Kidney (tissue), 14 donors: ENCODE measurements around the gene EPHA2. TPM values are rescaled to one million over a fixed set of nuclear protein-coding genes. Genes with fewer than 3 reads are reported as not detected.

Experiments
- DNase-seq, 5 donors: peaks; one replicate each; pipeline ENCODE4 v3.0.0-alpha.2; 2013 to 2020
- FAIRE-seq: peaks from 2 replicates; lab custom pipeline; 2012; peaks lifted over from hg19 to GRCh38; lab: Jason Lieb, UNC
- H3K27ac ChIP-seq, 2 donors: one replicate each; pipeline ENCODE4 v1.7.0; 2013; ENCODE audit warnings: low read depth in 2 of 2, low read length in 2 of 2, inconsistent platforms in 1 of 2
- H3K27me3 ChIP-seq: one replicate; pipeline ENCODE4 v1.7.1; 2013; ENCODE audit warnings: low read length, inconsistent platforms; ENCODE audit not compliant: control insufficient read depth, insufficient read depth
- H3K36me3 ChIP-seq, 3 donors: one replicate each; pipeline versions ENCODE4 v1.7.0 to v1.7.1; 2013; ENCODE audit warnings: low read length in 3 of 3, control low read depth in 1 of 3, inconsistent platforms in 1 of 3; ENCODE audit not compliant: insufficient read depth in 3 of 3, control insufficient read depth in 2 of 3
- H3K4me1 ChIP-seq, 3 donors: one replicate each; pipeline versions ENCODE4 v1.7.0 to v1.7.1; 2013; ENCODE audit warnings: low read length in 3 of 3, inconsistent platforms in 1 of 3, low read depth in 1 of 3; ENCODE audit not compliant: control insufficient read depth in 2 of 3, insufficient read depth in 2 of 3
- H3K4me3 ChIP-seq, 3 donors: one replicate each; pipeline versions ENCODE4 v1.7.0 to v1.8.1; 2013; ENCODE audit warnings: low read length in 3 of 3, control low read depth in 1 of 3, inconsistent platforms in 1 of 3
- H3K9ac ChIP-seq, 3 donors: one replicate each; pipeline versions ENCODE4 v1.7.0 to v1.7.1; 2013; ENCODE audit warnings: low read length in 3 of 3, control low read depth in 1 of 3, inconsistent platforms in 1 of 3
- H3K9me3 ChIP-seq, 3 donors: one replicate each; pipeline versions ENCODE4 v1.7.0 to v1.7.1; 2013; ENCODE audit warnings: low read length in 3 of 3, control low read depth in 1 of 3, inconsistent platforms in 1 of 3; ENCODE audit not compliant: control insufficient read depth in 2 of 3, insufficient read depth in 1 of 3
- intact Hi-C: fragments of 100-400 bp; cut with DNase I; formaldehyde crosslinking; loops from one replicate; pipeline ENCODE4 v1.11.1; 2022
- polyA plus RNA-seq: library from polyadenylated mRNA; stranded (reverse); fragments of 350-450 nt; fragmentation: Illumina TruSeq; extraction: RNeasy Lipid Tissue Mini Kit (QIAGEN cat#74804); gene quantifications from one replicate; pipeline ENCODE4 v1.2.3, GENCODE V29; 2014; ENCODE audit warnings: low read depth, low replicate concordance; ENCODE audit not compliant: insufficient read depth
- total RNA-seq: library from RNA; stranded (reverse); fragmentation: NEBNext Ultra II Directional; extraction: Animal tissue kit (Norgen Biotek cat#: 25700); gene quantifications from one replicate; pipeline ENCODE4 v1.2.1, GENCODE V29; 2021
- TF ChIP-seq, protein P1 (sequence below): IDR thresholded peaks from 3 replicates; pipeline ENCODE4 v1.5.1; 2012; ENCODE audit warnings: mild to moderate bottlenecking, moderate library complexity, borderline replicate concordance; ENCODE audit not compliant: insufficient read depth; ENCODE audit errors: extremely low read depth
- donor health status: control.
- donor health status: control.
- donor health status: control.
- donor health status: control.
- donor health status: control.
- donor health status: DM: yes; HTN: yes; CAD: no.
- donor health status: Normal renal cell carcinoma (clear cell type).

The EPHA2 gene
- total and polyA plus RNA-seq, 2 donors from 2014 or later: 5.5 to 34.2 TPM

DNA sequence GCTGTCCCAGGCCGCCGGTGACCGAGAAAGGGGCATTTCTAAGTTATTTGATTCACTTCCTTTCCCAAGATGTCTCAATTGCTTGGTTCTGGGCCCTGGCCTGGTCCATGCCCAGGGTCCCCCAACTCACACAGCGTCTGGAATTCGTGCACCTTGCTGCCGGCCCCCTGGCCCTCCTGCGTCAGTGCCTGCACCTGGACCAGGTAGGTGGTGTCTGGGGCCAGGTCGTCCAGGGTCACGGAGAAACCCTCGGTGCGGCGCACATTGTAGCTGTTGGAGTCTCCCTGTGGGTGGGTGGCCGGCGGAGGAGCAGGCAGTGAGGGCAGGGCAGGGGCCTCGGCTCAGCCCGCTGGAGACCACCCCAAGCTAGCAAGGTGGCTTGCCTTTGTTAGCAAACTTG, 21.0 kb downstream of the EPHA2 start:
- Histone ChIP-seq H3K9me3 (no peaks in the 10 kb centered on the region), H3K4me1 (peaks cover 0 to 5% (median 0%) of the 10 kb centered on the region in 3 donors), H3K27ac (no peak overlapping the region), H3K4me3 (no peak overlapping the region), H3K9ac (no peak overlapping the region), H3K27me3 (no peaks in the 10 kb centered on the region), H3K36me3 (peaks cover 0 to 40% (median 13%) of the 10 kb centered on the region in 3 donors)
- intact Hi-C loops: no loop called here
- TF ChIP-seq, protein P1, sequence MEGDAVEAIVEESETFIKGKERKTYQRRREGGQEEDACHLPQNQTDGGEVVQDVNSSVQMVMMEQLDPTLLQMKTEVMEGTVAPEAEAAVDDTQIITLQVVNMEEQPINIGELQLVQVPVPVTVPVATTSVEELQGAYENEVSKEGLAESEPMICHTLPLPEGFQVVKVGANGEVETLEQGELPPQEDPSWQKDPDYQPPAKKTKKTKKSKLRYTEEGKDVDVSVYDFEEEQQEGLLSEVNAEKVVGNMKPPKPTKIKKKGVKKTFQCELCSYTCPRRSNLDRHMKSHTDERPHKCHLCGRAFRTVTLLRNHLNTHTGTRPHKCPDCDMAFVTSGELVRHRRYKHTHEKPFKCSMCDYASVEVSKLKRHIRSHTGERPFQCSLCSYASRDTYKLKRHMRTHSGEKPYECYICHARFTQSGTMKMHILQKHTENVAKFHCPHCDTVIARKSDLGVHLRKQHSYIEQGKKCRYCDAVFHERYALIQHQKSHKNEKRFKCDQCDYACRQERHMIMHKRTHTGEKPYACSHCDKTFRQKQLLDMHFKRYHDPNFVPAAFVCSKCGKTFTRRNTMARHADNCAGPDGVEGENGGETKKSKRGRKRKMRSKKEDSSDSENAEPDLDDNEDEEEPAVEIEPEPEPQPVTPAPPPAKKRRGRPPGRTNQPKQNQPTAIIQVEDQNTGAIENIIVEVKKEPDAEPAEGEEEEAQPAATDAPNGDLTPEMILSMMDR: no peak
- DNase-seq (no peak), FAIRE-seq (no peak)

DNA sequence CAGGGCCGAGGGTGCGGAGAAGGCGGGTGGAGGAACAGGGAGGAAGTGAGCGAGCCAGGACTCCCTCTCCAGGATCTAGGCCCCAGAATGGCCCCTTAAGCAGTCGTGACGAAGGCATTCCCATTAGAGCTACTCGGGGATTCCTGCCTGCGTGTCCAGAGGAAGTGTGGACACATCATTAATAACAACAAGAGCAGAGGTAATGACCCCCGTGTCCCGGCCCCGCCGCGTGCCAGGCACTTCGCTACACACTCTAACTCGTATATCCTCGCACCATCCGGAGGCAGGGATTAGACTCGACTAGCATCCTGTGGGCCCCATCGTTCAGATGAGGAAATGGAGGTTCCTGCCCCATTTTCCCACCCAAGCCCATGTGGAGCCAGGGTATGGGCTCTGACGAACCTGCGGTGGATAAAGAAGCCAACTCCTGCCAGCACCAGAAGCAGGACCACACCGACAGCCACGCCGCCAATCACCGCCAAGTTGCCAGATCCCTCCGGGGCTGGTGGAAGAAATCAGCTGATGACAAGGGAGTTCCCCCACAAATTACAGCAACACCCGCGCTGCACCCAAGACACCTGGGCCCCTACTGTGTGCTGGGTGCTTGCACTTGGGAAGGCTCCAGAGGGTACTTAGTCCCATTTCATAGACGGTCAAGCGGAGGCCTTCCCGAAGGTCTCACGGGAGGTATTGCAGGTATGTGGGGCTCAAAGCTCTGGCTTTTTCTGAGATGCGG, 21.6 kb downstream of the EPHA2 start:
- H3K36me3 ChIP-seq: peaks cover 0 to 47% (median 13%) of the 10 kb centered on the region in 3 donors
- H3K27me3 ChIP-seq: no peaks in the 10 kb centered on the region
- intact Hi-C loops: no loop called here
- no peak overlapping the region for H3K27ac ChIP-seq
- FAIRE-seq: no peak
- no peak overlapping the region for H3K9ac ChIP-seq
- TF ChIP-seq, protein P1: no peak
- no peak for DNase-seq
- H3K4me1 ChIP-seq: peaks cover 0 to 4% (median 0%) of the 10 kb centered on the region in 3 donors
- no peaks in the 10 kb centered on the region for H3K9me3 ChIP-seq
- no peak overlapping the region for H3K4me3 ChIP-seq

DNA sequence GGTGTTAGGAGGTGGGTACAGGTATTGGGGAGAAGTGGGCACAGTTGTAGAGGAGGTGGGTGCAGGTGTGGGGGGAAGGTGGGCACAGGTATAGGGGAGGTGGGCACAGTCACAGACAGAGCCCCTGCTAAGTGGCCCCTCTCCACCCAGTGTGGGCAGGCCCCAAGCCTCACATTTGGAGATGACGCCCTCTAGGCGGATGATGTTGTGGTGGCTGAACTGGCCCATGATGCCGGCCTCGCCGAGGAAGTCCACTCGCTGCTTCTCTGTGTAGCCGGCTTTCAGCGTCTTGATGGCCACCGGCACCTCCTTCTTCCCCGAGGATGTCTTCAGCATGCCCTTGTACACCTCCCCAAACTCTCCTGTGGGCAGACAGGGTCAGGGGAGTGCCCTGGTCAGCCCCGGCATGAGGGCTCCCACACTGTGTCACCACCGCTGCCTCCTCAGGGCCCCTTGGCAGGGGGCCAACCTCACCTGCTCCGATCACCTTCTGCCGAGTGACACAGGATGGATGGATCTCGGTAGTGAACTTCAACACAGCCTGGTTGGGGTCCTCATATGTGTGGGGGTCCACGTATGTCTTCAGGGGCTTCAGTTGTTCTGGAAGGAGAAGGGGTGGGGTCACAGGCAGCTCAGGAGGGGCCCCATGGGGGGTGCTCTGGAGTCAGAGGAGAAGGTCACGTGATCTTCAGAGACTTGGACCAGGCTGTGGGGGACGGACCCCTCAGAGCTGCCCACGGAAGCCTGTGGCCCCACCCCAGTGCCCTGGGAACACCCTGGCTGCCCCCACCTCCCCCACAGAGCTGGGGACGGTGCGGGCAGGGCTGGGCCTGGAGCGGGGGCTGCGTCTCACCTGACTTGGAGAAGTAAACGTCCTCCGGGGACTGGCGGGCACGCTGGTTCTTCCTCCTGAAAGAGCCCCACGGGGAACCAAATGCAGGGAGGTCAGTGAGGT, 22.6 kb downstream of the EPHA2 start:
- FAIRE-seq (no peak), DNase-seq (peak in 1 of 5 donors; percentile 69)
- H3K9me3 ChIP-seq: no peaks in the 10 kb centered on the region
- intact Hi-C loops: no loop called here
- H3K27ac ChIP-seq: no peak overlapping the region
- no peak overlapping the region for H3K4me3 ChIP-seq
- no peak overlapping the region for H3K9ac ChIP-seq
- no peaks in the 10 kb centered on the region for H3K4me1 ChIP-seq
- peaks cover 0 to 53% (median 13%) of the 10 kb centered on the region in 3 donors for H3K36me3 ChIP-seq
- TF ChIP-seq, protein P1: no peak
- H3K27me3 ChIP-seq: no peaks in the 10 kb centered on the region
